Right atrium auricular region (tissue), 2 donors: ENCODE measurements around the gene COX7A2L. TPM values are rescaled to one million over a fixed set of nuclear protein-coding genes. Genes with fewer than 3 reads are reported as not detected.
A peak's percentile ranks its signal among the peaks of the same experiment; 100 is the strongest.

ENCODE experiments used
- DNase-seq: peaks from one replicate; pipeline ENCODE4 v3.0.0-alpha.2; 2019; ENCODE audit warnings: low spot score
- H3K27ac ChIP-seq, 2 donors: fragments of 200-600 bp; sonication (generic); 1 replicate in 1 of 2; 2 replicates in 1 of 2; pipeline ENCODE4 v1.5.1; 2016 to 2019
- H3K27me3 ChIP-seq, 2 donors: fragments of 200-600 bp; sonication (generic); one replicate each; pipeline versions ENCODE4 v1.5.1 to v1.6.0; 2017 to 2019
- H3K36me3 ChIP-seq: fragments of 200-600 bp; sonication (generic); one replicate; pipeline ENCODE4 v1.5.1; 2016
- H3K4me1 ChIP-seq, 2 donors: fragments of 200-600 bp; sonication (generic); one replicate each; pipeline versions ENCODE4 v1.5.1 to v1.6.0; 2017 to 2019
- H3K4me3 ChIP-seq, 2 donors: fragments of 200-600 bp; sonication (generic); 1 replicate in 1 of 2; 2 replicates in 1 of 2; pipeline ENCODE4 v1.5.1; 2017 to 2019; ENCODE audit warnings: mild to moderate bottlenecking in 1 of 2, moderate library complexity in 1 of 2
- H3K9me3 ChIP-seq, 2 donors: fragments of 200-600 bp; sonication (generic); one replicate each; pipeline ENCODE4 v1.5.1; 2019
- CTCF ChIP-seq, 2 donors: fragments of 200-600 bp; sonication (generic); IDR thresholded peaks; one replicate each; pipeline ENCODE4 v1.5.1; 2019; ENCODE audit warnings: antibody characterized with exemption in 2 of 2
- total RNA-seq, 2 donors: library from RNA; depleted of rRNA; stranded (reverse); fragments of >200 nt; gene quantifications; one replicate each; pipeline ENCODE4 v1.1.0, GENCODE V29; 2016

Gene COX7A2L
- total RNA-seq, 2 donors from 2014 or later, result 96.0 to 132 TPM

GRCh38 chr2:42368817-42369531 lies 8.0 kb upstream of the COX7A2L start:
- no peaks in the 10 kb centered on the region for H3K9me3 ChIP-seq
- DNase-seq, result no peak
- H3K27ac ChIP-seq, result peak overlapping the region in 1 of 2 donors; percentile 14
- peak overlapping the region in 1 of 2 donors; percentile 1 for H3K4me3 ChIP-seq
- H3K36me3 ChIP-seq, result no peaks in the 10 kb centered on the region
- TF ChIP-seq CTCF (IDR thresholded peaks at IDR 0.05), result no peak
- no peaks in the 10 kb centered on the region for H3K27me3 ChIP-seq
- H3K4me1 ChIP-seq, result no peaks in the 10 kb centered on the region

DNA sequence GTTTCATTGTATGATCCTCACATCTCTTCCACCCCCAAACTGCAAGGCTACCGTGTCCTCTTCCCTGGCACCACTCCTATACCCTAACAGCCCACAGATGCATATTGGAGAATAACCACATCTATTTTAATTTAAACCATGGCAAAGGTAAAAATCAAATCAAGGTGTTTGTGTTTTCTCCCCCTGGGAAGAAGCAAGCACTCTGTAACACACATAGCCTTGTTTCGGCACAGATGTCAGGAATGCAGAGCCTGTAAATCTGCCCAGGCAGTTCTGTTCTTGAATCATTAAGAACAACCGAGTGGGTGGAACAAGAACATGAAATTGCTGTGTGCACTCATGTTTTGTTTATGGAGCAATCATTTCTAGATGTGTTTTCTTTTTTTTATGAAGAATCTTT lies 6.8 kb upstream of the COX7A2L start:
- no peak overlapping the region for H3K4me3 ChIP-seq
- no peak for DNase-seq
- H3K4me1 ChIP-seq, result no peaks in the 10 kb centered on the region
- no peaks in the 10 kb centered on the region for H3K9me3 ChIP-seq
- TF ChIP-seq CTCF (IDR thresholded peaks at IDR 0.05), result no peak
- no peaks in the 10 kb centered on the region for H3K36me3 ChIP-seq
- no peak overlapping the region for H3K27ac ChIP-seq
- no peaks in the 10 kb centered on the region for H3K27me3 ChIP-seq

GRCh38 chr2:42366411-42366810 lies 5.4 kb upstream of the COX7A2L start:
- TF ChIP-seq CTCF (IDR thresholded peaks at IDR 0.05), result no peak
- Histone ChIP-seq H3K27ac (no peak overlapping the region), H3K27me3 (no peaks in the 10 kb centered on the region), H3K9me3 (no peaks in the 10 kb centered on the region), H3K4me3 (no peak overlapping the region), H3K4me1 (peaks cover 0 to 6% of the 10 kb centered on the region in 2 donors), H3K36me3 (no peaks in the 10 kb centered on the region)
- DNase-seq, result no peak

GRCh38 chr2:42364658-42365057 lies 3.6 kb upstream of the COX7A2L start:
- no peak for DNase-seq
- no peak overlapping the region for H3K27ac ChIP-seq
- TF ChIP-seq CTCF (IDR thresholded peaks at IDR 0.05), result no peak

DNA sequence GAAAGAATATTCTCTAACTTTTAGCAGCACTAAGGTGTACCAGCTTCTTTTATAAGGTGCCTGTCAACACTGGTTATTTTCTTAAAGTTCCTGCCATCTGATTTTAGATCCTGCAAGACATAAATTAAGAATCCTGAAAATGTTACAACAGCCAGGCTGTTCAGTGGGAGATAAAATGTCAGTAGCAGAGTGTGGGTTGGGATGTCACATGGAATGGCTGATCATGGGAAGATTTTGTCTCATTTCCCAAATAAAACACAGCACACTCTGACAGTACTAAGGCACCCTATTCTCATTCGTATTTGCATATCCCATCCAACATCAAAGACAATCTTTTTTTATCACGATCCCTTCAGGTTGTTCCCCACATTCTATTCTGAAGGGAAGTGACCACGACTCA lies 2.4 kb upstream of the COX7A2L start:
- no peak overlapping the region for H3K4me3 ChIP-seq
- H3K4me1 ChIP-seq, result peaks cover 0 to 26% of the 10 kb centered on the region in 2 donors
- H3K36me3 ChIP-seq, result no peaks in the 10 kb centered on the region
- no peaks in the 10 kb centered on the region for H3K27me3 ChIP-seq
- DNase-seq, result no peak
- no peak for TF ChIP-seq CTCF (IDR thresholded peaks at IDR 0.05)
- no peak overlapping the region for H3K27ac ChIP-seq
- no peaks in the 10 kb centered on the region for H3K9me3 ChIP-seq

More at GRCh38 chr2:42364658-42365057, 3.6 kb upstream of the COX7A2L start:
- Histone ChIP-seq H3K4me1 (peaks cover 0 to 14% of the 10 kb centered on the region in 2 donors), H3K4me3 (no peak overlapping the region), H3K36me3 (no peaks in the 10 kb centered on the region), H3K27me3 (no peaks in the 10 kb centered on the region), H3K9me3 (no peaks in the 10 kb centered on the region)
